Heart left ventricle (tissue), 16 donors: ENCODE measurements around the gene DENND4B. TPM values are rescaled to one million over a fixed set of nuclear protein-coding genes. Genes with fewer than 3 reads are reported as not detected.

ENCODE experiments used
- ATAC-seq, 4 donors: fragments of 200-7000 bp; cut with Tn5 transposase; one replicate each; pipeline ENCODE4 v1.9.1; 2020 to 2022; ENCODE audit warnings: moderate library complexity in 4 of 4, mild to moderate bottlenecking in 3 of 4, moderate number of reproducible peaks in 1 of 4
- DNase-seq, 5 donors: peaks; one replicate each; pipeline ENCODE4 v3.0.0-alpha.2; 2020
- H3K27ac ChIP-seq, 12 donors: fragments of 200-600 bp; sonication (generic) in 4 of 12; one replicate each; pipeline versions ENCODE4 v1.5.0 to v1.8.0; 2016 to 2022; ENCODE audit warnings: mild to moderate bottlenecking in 2 of 12
- H3K27me3 ChIP-seq, 9 donors: fragments of 200-600 bp; sonication (generic) in 2 of 9; one replicate each; pipeline versions ENCODE4 v1.5.1 to v1.8.0; 2016 to 2022; ENCODE audit warnings: mild to moderate bottlenecking in 3 of 9
- H3K36me3 ChIP-seq, 9 donors: fragments of 200-600 bp; sonication (generic) in 2 of 9; one replicate each; pipeline versions ENCODE4 v1.5.0 to v1.8.0; 2018 to 2022; ENCODE audit warnings: mild to moderate bottlenecking in 2 of 9
- H3K4me1 ChIP-seq, 12 donors: fragments of 200-600 bp; sonication (generic) in 4 of 12; one replicate each; pipeline versions ENCODE4 v1.5.0 to v1.8.0; 2016 to 2022; ENCODE audit warnings: mild to moderate bottlenecking in 3 of 12
- H3K4me3 ChIP-seq, 12 donors: fragments of 200-600 bp; sonication (generic) in 4 of 12; one replicate each; pipeline versions ENCODE4 v1.5.0 to v1.8.0; 2017 to 2022; ENCODE audit warnings: mild to moderate bottlenecking in 9 of 12, moderate library complexity in 4 of 12
- H3K9me3 ChIP-seq, 12 donors: fragments of 200-600 bp; sonication (generic) in 4 of 12; one replicate each; pipeline versions ENCODE4 v1.5.0 to v1.8.0; 2016 to 2022; ENCODE audit warnings: mild to moderate bottlenecking in 1 of 12
- CTCF ChIP-seq, 12 donors: fragments of 200-600 bp; sonication (generic) in 4 of 12; IDR thresholded peaks; one replicate each; pipeline versions ENCODE4 v1.5.0 to v1.8.0; 2018 to 2022; ENCODE audit warnings: antibody characterized with exemption in 12 of 12, mild to moderate bottlenecking in 5 of 12
- POLR2A ChIP-seq, 2 donors: fragments of 450-650 bp; IDR thresholded peaks; one replicate each; pipeline ENCODE4 v1.6.1; 2017; ENCODE audit warnings: antibody characterized with exemption in 2 of 2, mild to moderate bottlenecking in 2 of 2, moderate library complexity in 2 of 2
- WGBS, 4 donors: extraction: QIAGEN DNeasy Blood & Tissue Kit in 2 of 4; methylation state at CpG; one replicate each; pipeline versions ENCODE4 v1.1.5 to v1.1.7; 2013 to 2018; 5-methylcytosine and 5-hydroxymethylcytosine counted together
- intact Hi-C, 10 donors: fragments of 100-400 bp; cut with DNase I; formaldehyde crosslinking; loops; one replicate each; pipeline versions ENCODE4 v1.11.1 to v1.14.2; 2022
- polyA plus RNA-seq, 2 donors: library from polyadenylated mRNA; stranded (reverse); fragments of 200-250 nt; gene quantifications; one replicate each; pipeline ENCODE4 v1.2.3, GENCODE V29; 2013
- total RNA-seq, 9 donors: library from RNA; depleted of rRNA in 2 of 9; stranded (reverse); fragments of >200 nt in 2 of 9; fragmentation: NEBNext Ultra II Directional in 3 of 9; extraction: Animal tissue kit (Norgen Biotek cat#: 25700) in 3 of 9; gene quantifications; one replicate each; pipeline versions ENCODE4 v1.1.0 to v1.2.4, GENCODE V29; 2016 to 2023
- donor health status: ischemic (EF 13 %, LVEDD 7.1; RV severe dilation, severe dysfunction).
- donor health status: healthy with polysubstance abuse.
- donor health status: DM: no; HTN: yes; CAD: no.
- donor health status: DM: no; HTN: no; CAD: no.
- donor health status: ischemic (EF 25% LVEDD 6.9; RV normal size, moderate dysfunction).
- donor health status: ischemic (EF 25% LVEDD 5.7; RV mildly dilated, moderate dysfunction).
- donor health status: healthy.
- donor health status: DM: yes; HTN: yes; CAD: no.
- donor health status: ischemic (EF 35%, LVEDD 5.7; RV mildly dilated, moderate dysfunction).
- donor health status: nonischemic (EF 11% LVEDD 7.7; RV severe dilation, severe dysfunction).
- donor health status: DM: yes; HTN: yes; CAD: no.
- donor health status: PGD.
- donor health status: ischemic (EF 29% LVEDD 5.4; RV normal size, mild dysfunction).
- donor health status: nonischemic (EF 23%, LVEDD 6.1; RV moderate dilation, normal function).

Gene DENND4B
- total and polyA plus RNA-seq, 11 donors = 30.5 to 60.7 (median 40.8) TPM

GRCh38 chr1:153945131-153945794, 1.3 kb downstream of the DENND4B start:
- WGBS, 4 donors = 29 to 32% (median 31%) methylated on average over 11 to 12 of the region's 12 CpGs

GRCh38 chr1:153944827-153945117, 1.7 kb downstream of the DENND4B start:
- DNase-seq (no peak), ATAC-seq (no peak)
- no peaks in the 10 kb centered on the region for H3K27me3 ChIP-seq
- WGBS, 4 donors = 59 to 75% (median 66%) methylated on average over 3 of the region's 3 CpGs
- no peaks in the 10 kb centered on the region for H3K9me3 ChIP-seq
- TF ChIP-seq POLR2A (IDR thresholded peaks at IDR 0.05) = no peak
- H3K36me3 ChIP-seq = peaks cover 0 to 69% (median 57%) of the 10 kb centered on the region in 9 donors
- peak overlapping the region in 11 of 12 donors; percentile 6 to 100 (median 89) for H3K4me3 ChIP-seq
- H3K4me1 ChIP-seq = peaks cover 0 to 43% (median 29%) of the 10 kb centered on the region in 12 donors
- intact Hi-C loops = loop anchor here in 8 of 10 donors (1.0 to 10.0 kb wide), 8 partner anchors 12 to 267 kb away; partner anchors contain the start of genes GATAD2B (in 1 of the 8), NPR1 (in 1 of the 8) and RAB13 (in 1 of the 8)
- peak overlapping the region; percentile 97 to 100 (median 100) for H3K27ac ChIP-seq

More at GRCh38 chr1:153945131-153945794, 1.3 kb downstream of the DENND4B start:
- Histone ChIP-seq H3K9me3 (no peaks in the 10 kb centered on the region), H3K36me3 (peaks cover 0 to 69% (median 57%) of the 10 kb centered on the region in 9 donors), H3K4me1 (peaks cover 0 to 43% (median 29%) of the 10 kb centered on the region in 12 donors), H3K27ac (peak overlapping the region; percentile 97 to 100 (median 100)), H3K27me3 (no peaks in the 10 kb centered on the region), H3K4me3 (peak overlapping the region; percentile 67 to 100 (median 92))
- DNase-seq (peak; percentile 76 to 88 (median 85)), ATAC-seq (peak; percentile 60 to 76 (median 72))
- intact Hi-C loops = loop anchor here in 8 of 10 donors (1.0 to 10.0 kb wide), 7 partner anchors 22 to 268 kb away; partner anchors contain the start of genes GATAD2B (in 1 of the 8), NPR1 (in 1 of the 8) and RAB13 (in 1 of the 8)
- TF ChIP-seq CTCF (IDR thresholded peaks at IDR 0.05) (no peak), POLR2A (IDR thresholded peaks at IDR 0.05) (no peak)

GRCh38 chr1:153944005-153944826, 2.3 kb downstream of the DENND4B start:
- Histone ChIP-seq H3K4me3 (peak overlapping the region in 11 of 12 donors; percentile 6 to 100 (median 89)), H3K27me3 (no peaks in the 10 kb centered on the region), H3K9me3 (no peaks in the 10 kb centered on the region), H3K4me1 (peaks cover 0 to 43% (median 29%) of the 10 kb centered on the region in 12 donors), H3K27ac (peak overlapping the region; percentile 97 to 100 (median 100)), H3K36me3 (peaks cover 0 to 69% (median 57%) of the 10 kb centered on the region in 9 donors)
- ATAC-seq (no peak), DNase-seq (no peak)
- TF ChIP-seq CTCF (IDR thresholded peaks at IDR 0.05) (no peak), POLR2A (IDR thresholded peaks at IDR 0.05) (no peak)
- intact Hi-C loops = loop anchor here in 6 of 10 donors (1.0 to 10.0 kb wide), 3 partner anchors 12 to 149 kb away; partner anchors contain the start of gene GATAD2B (in 1 of the 6)
- 77 to 86% (median 84%) methylated on average over 9 to 15 of the region's 15 CpGs for WGBS, 4 donors

DNA sequence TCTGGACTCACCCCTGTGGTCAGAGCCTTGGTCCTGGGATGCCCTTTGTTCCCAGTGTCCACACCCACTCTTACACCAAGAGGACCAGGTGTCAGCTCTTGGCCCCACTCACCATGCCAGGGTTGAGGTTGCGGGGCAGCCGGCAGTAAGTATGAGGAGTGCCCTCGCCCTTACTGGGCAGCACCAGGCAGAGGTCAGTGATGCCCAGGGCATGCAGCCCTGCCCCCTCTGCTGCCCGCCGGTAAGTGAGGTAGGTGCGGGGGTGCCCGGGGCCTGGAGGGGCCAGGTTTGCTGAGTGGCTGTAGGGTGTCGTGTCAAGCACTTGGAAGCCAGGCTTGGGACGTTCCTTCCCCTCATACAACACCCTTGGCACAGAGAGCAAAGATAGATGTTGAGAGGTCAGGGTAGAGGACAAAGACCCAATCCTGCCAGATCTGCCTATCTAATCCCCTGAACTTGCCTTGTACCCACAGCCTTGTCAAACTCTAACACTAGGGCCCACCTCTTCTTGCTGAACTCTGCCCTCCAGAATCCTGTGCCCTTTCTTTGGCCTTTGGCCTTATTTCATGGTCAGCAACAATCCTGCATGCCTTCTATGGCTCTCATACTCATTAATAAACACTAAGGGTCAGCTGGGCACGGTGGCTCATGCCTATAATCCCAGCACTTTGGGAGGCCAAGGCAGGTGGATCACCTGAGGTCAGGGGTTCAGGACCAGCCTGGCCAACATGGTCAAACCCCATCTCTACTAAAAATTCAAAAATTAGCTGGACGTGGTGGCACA, 3.6 kb downstream of the DENND4B start:
- no peak overlapping the region for H3K4me3 ChIP-seq
- intact Hi-C loops = loop anchor here in 4 of 10 donors (2.0 to 10.0 kb wide), 2 partner anchors 16 to 148 kb away; no protein-coding TSS in a partner anchor

More for the DNA sequence above, 3.6 kb downstream of the DENND4B start:
- Histone ChIP-seq H3K27me3 (no peaks in the 10 kb centered on the region), H3K27ac (peak overlapping the region in 10 of 12 donors; percentile 17 to 100 (median 50)), H3K9me3 (no peaks in the 10 kb centered on the region), H3K4me1 (peaks cover 0 to 43% (median 29%) of the 10 kb centered on the region in 12 donors), H3K36me3 (peaks cover 0 to 69% (median 56%) of the 10 kb centered on the region in 9 donors)
- DNase-seq (no peak), ATAC-seq (no peak)
- TF ChIP-seq CTCF (IDR thresholded peaks at IDR 0.05) = no peak
- TF ChIP-seq POLR2A (IDR thresholded peaks at IDR 0.05) = no peak
- WGBS, 4 donors = 74 to 77% (median 76%) methylated on average over 8 to 11 of the region's 11 CpGs
